ENCODE measurements around the gene RBM34.
"Not testable (repeated sequence)": the region's sequence is repeated elsewhere in the genome, so short reads cannot be mapped to it uniquely, and the experiment has no call there.

The RBM34 gene

GRCh38 chr1:235161685-235162327 is 756 bp upstream of the RBM34 start:
- H3K27ac Mint-ChIP-seq, result peak overlapping the region; percentile 96
- no peak for ATAC-seq
- peaks cover 19% of the 10 kb centered on the region for H3K4me1 Mint-ChIP-seq
- H3K9me3 Mint-ChIP-seq, result no peaks in the 10 kb centered on the region
- H3K36me3 Mint-ChIP-seq, result peaks cover 8% of the 10 kb centered on the region
- peak overlapping the region; percentile 87 for H3K4me3 Mint-ChIP-seq
- H3K27me3 Mint-ChIP-seq, result no peaks in the 10 kb centered on the region

DNA sequence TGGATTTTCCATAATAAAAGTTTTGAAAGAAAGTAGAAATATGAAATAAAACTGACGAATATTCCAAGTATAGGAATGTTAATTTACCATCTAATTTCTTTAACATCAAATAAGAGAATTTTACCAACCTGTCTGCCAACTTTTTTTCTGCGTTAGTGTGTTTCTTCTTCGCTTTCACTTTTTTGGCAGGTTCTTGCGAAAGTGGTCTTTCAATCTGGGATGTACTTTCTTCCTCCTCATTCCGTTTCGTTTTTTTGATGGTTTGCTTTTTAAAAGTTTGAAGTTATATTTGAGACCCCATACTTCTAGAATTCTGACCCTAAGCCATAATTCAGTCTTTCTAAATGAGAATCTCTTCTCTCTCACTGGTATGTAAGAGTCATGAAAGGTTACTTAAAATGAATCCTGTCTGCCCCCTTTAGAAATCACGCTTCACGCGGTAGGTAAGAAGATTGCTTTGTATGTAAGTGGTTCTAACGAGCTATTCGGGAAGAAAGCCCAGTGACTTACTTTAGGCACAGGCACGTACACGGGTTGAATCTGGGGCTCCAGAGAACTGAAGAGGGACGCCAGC is 580 bp downstream of the RBM34 start:
- Mint-ChIP-seq H3K9me3 (no peaks in the 10 kb centered on the region), H3K4me1 (peaks cover 19% of the 10 kb centered on the region), H3K4me3 (peak overlapping the region; percentile 87), H3K27ac (peak overlapping the region; percentile 96), H3K27me3 (no peaks in the 10 kb centered on the region), H3K36me3 (peaks cover 8% of the 10 kb centered on the region)
- peak; percentile 75 for ATAC-seq

DNA sequence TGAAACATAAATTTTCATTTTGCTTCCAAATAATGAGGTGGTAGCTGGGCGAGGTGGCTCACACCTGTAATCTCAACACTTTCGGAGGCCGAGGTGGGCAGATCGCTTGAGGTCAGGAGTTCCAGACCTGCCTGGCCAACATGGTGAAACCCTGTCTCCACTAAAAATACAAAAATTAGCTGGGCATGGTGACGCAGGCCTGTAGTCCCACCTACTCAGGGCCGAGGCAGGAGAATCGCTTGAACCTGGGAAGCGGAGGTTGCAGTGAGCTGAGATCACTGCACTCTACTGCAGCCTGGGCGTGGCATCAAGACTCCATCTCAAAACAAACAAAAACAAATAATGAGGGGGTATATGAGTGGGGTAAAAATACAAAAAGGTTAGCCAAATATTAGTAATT is 1.1 kb downstream of the RBM34 start:
- ATAC-seq, H3K36me3 Mint-ChIP-seq, H3K9me3 Mint-ChIP-seq, H3K27me3 Mint-ChIP-seq: not testable (repeated sequence)
- Mint-ChIP-seq H3K27ac (peak overlapping the region; percentile 96), H3K4me1 (peaks cover 19% of the 10 kb centered on the region), H3K4me3 (peak overlapping the region; percentile 87)

GRCh38 chr1:235159284-235159683 is 1.8 kb downstream of the RBM34 start:
- not testable (repeated sequence) for H3K27ac Mint-ChIP-seq, ATAC-seq, H3K27me3 Mint-ChIP-seq, H3K36me3 Mint-ChIP-seq, H3K9me3 Mint-ChIP-seq
- peak overlapping the region; percentile 87 for H3K4me3 Mint-ChIP-seq
- peaks cover 19% of the 10 kb centered on the region for H3K4me1 Mint-ChIP-seq

- Mint-ChIP-seq H3K36me3 (peaks cover 13% of the 10 kb centered on the region), H3K4me1 (peaks cover 19% of the 10 kb centered on the region), H3K27me3 (no peaks in the 10 kb centered on the region), H3K27ac (no peak overlapping the region), H3K9me3 (no peaks in the 10 kb centered on the region), H3K4me3 (no peak overlapping the region)
- no peak for ATAC-seq
These were observed 2.4 kb downstream of the RBM34 start for GRCh38 chr1:235158680-235159079.

DNA sequence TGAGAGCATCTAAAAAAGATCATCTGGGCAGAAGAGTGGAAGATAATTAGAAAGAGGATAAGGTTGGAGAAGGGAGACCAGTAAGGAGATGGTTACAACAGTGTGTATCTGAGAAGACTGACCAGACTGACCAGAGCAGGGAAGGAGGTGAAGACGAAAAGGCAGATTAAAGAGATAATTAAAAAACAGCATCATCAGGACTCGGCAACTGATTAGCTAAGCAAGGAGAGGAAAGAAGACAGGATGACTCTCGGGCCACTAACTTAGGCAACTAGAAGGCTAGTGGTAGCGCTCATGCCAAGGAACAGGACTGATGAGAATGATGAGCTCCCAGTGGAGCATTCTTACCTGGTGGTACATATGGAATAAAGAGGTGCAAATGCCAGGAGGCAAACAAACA is 3.9 kb downstream of the RBM34 start:
- no peaks in the 10 kb centered on the region for H3K9me3 Mint-ChIP-seq
- peaks cover 19% of the 10 kb centered on the region for H3K4me1 Mint-ChIP-seq
- H3K27ac Mint-ChIP-seq, result no peak overlapping the region
- no peaks in the 10 kb centered on the region for H3K27me3 Mint-ChIP-seq
- peaks cover 17% of the 10 kb centered on the region for H3K36me3 Mint-ChIP-seq
- H3K4me3 Mint-ChIP-seq, result no peak overlapping the region
- ATAC-seq, result no peak

GRCh38 chr1:235156740-235157139 is 4.3 kb downstream of the RBM34 start:
- Mint-ChIP-seq H3K9me3 (no peaks in the 10 kb centered on the region), H3K4me3 (no peak overlapping the region), H3K4me1 (peaks cover 16% of the 10 kb centered on the region), H3K27me3 (no peaks in the 10 kb centered on the region), H3K36me3 (peaks cover 17% of the 10 kb centered on the region), H3K27ac (no peak overlapping the region)
- no peak for ATAC-seq

- no peak overlapping the region for H3K4me3 Mint-ChIP-seq
- no peaks in the 10 kb centered on the region for H3K27me3 Mint-ChIP-seq
- no peak overlapping the region for H3K27ac Mint-ChIP-seq
- no peak for ATAC-seq
- H3K36me3 Mint-ChIP-seq, result peaks cover 20% of the 10 kb centered on the region
- H3K9me3 Mint-ChIP-seq, result no peaks in the 10 kb centered on the region
- peaks cover 16% of the 10 kb centered on the region for H3K4me1 Mint-ChIP-seq
These were observed 4.8 kb downstream of the RBM34 start for GRCh38 chr1:235156265-235156664.

- peaks cover 15% of the 10 kb centered on the region for H3K4me1 Mint-ChIP-seq
- H3K27me3 Mint-ChIP-seq, result no peaks in the 10 kb centered on the region
- H3K27ac Mint-ChIP-seq, result no peak overlapping the region
- no peaks in the 10 kb centered on the region for H3K9me3 Mint-ChIP-seq
- ATAC-seq, result no peak
- H3K4me3 Mint-ChIP-seq, result no peak overlapping the region
- peaks cover 34% of the 10 kb centered on the region for H3K36me3 Mint-ChIP-seq
These were observed 8.8 kb downstream of the RBM34 start for GRCh38 chr1:235152235-235152634.

- ATAC-seq, result no peak
- H3K27ac Mint-ChIP-seq, result peak overlapping the region; percentile 15
- no peak overlapping the region for H3K4me3 Mint-ChIP-seq
- H3K9me3 Mint-ChIP-seq, result no peaks in the 10 kb centered on the region
- H3K4me1 Mint-ChIP-seq, result peaks cover 18% of the 10 kb centered on the region
- no peaks in the 10 kb centered on the region for H3K27me3 Mint-ChIP-seq
- H3K36me3 Mint-ChIP-seq, result peaks cover 38% of the 10 kb centered on the region
These were observed 10.0 kb downstream of the RBM34 start for GRCh38 chr1:235151033-235151432.

DNA sequence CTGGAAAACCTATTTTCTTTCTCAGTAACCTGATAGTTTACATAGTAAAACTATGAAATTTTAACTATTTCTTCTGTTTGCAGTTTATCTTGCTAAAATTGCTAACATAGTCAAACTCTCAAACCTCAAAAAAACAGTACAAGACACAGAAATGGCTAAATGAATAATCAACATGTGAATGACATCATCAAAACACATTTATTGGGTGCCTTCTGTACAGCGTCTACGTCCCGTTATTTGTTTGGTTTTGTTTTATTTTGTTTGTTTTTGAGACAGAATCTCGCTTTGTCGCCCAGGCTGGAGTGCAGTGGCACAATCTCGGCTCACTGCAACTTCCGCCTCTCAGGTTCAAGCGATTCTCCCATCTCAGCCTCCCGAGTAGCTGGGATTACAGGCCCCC is 11.2 kb downstream of the RBM34 start:
- no peak for ATAC-seq
- Mint-ChIP-seq H3K9me3 (no peaks in the 10 kb centered on the region), H3K4me1 (peaks cover 29% of the 10 kb centered on the region), H3K27ac (peak overlapping the region; percentile 15), H3K4me3 (no peak overlapping the region), H3K27me3 (no peaks in the 10 kb centered on the region), H3K36me3 (peaks cover 42% of the 10 kb centered on the region)

DNA sequence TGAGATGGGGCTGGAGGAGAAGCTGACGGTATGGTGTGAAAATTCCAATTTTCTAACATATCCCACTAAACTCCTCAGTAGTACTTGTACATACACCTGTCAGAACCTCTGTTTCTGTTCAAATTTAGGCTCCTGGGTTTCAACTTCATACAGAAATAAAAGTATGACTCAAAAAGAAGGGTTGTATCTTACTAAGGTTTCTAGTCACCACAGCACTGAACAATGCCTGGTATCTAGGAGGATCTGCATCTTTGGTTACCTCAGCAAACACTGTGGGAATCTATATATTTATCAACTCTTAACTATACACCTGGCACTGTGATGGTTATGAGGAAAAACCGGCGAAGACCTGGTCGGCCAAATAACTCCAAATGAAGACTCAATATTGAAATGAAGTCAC is 13.8 kb downstream of the RBM34 start:
- Mint-ChIP-seq H3K4me3 (no peak overlapping the region), H3K27ac (no peak overlapping the region), H3K36me3 (peaks cover 27% of the 10 kb centered on the region), H3K9me3 (no peaks in the 10 kb centered on the region), H3K27me3 (no peaks in the 10 kb centered on the region), H3K4me1 (peaks cover 29% of the 10 kb centered on the region)
- ATAC-seq, result no peak

GRCh38 chr1:235145639-235146038 is 15.4 kb downstream of the RBM34 start:
- Mint-ChIP-seq H3K36me3 (peaks cover 28% of the 10 kb centered on the region), H3K27ac (no peak overlapping the region), H3K9me3 (no peaks in the 10 kb centered on the region), H3K27me3 (no peaks in the 10 kb centered on the region), H3K4me3 (no peak overlapping the region), H3K4me1 (peaks cover 20% of the 10 kb centered on the region)
- no peak for ATAC-seq

DNA sequence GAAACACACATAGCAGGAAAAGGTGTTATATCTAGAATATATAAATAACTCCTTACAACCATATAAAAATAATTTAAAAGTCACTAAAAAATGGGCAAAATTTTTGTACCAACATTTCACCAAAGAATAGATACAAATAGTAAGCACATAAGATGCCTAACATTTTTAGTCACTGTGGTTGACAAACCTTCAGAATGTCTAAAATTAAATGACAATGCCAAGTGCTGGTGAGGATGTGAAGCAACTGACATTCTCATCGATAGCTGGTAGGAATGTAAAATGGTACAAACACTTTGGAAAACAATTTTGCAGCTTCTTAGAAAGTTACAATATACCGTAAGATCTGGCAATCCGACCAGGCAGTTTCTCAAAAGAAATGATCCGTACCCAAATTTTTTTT is 18.1 kb downstream of the RBM34 start:
- H3K27me3 Mint-ChIP-seq, result no peaks in the 10 kb centered on the region
- peaks cover 27% of the 10 kb centered on the region for H3K4me1 Mint-ChIP-seq
- H3K9me3 Mint-ChIP-seq, result no peaks in the 10 kb centered on the region
- no peak for ATAC-seq
- peaks cover 43% of the 10 kb centered on the region for H3K36me3 Mint-ChIP-seq
- no peak overlapping the region for H3K27ac Mint-ChIP-seq
- H3K4me3 Mint-ChIP-seq, result no peak overlapping the region

GRCh38 chr1:235139315-235139714 is 21.7 kb downstream of the RBM34 start:
- Mint-ChIP-seq H3K36me3 (peaks cover 64% of the 10 kb centered on the region), H3K4me3 (no peak overlapping the region), H3K27me3 (no peaks in the 10 kb centered on the region), H3K27ac (peak overlapping the region; percentile 44), H3K4me1 (peaks cover 13% of the 10 kb centered on the region), H3K9me3 (no peaks in the 10 kb centered on the region)
- ATAC-seq, result no peak

DNA sequence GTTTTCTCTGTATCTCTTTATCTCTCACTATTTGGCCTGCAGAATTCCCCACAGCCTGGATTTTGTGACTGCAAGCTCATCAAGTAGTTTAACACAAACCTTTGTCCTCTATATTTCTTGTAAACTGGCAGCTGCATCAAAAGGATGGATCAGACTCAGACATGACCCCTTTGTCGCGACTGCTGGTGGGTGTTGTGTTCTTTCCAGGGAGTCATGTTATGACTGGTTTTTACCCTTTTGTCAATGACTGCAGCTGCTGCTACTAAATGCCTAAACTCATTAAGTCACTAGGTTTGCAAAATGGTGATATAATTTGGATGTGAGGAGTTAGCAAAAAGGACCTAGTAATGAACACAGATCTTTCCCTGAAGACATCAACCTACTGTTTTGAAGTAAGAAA is 22.2 kb downstream of the RBM34 start:
- no peak overlapping the region for H3K4me3 Mint-ChIP-seq
- H3K27me3 Mint-ChIP-seq, result no peaks in the 10 kb centered on the region
- peaks cover 69% of the 10 kb centered on the region for H3K36me3 Mint-ChIP-seq
- peaks cover 13% of the 10 kb centered on the region for H3K4me1 Mint-ChIP-seq
- H3K9me3 Mint-ChIP-seq, result no peaks in the 10 kb centered on the region
- ATAC-seq, result no peak
- H3K27ac Mint-ChIP-seq, result peak overlapping the region; percentile 44
